Measurements from ENCODE around the gene EML4. TPM values are rescaled to one million over a fixed set of nuclear protein-coding genes. Genes with fewer than 3 reads are reported as not detected.

EML4 gene
- total and polyA plus RNA-seq, 9 of the 15 experiments (the other 6 are each of a cell fraction or from before 2014, with no cell fraction given) = 14.7 to 48.3 (median 36.5) TPM

DNA sequence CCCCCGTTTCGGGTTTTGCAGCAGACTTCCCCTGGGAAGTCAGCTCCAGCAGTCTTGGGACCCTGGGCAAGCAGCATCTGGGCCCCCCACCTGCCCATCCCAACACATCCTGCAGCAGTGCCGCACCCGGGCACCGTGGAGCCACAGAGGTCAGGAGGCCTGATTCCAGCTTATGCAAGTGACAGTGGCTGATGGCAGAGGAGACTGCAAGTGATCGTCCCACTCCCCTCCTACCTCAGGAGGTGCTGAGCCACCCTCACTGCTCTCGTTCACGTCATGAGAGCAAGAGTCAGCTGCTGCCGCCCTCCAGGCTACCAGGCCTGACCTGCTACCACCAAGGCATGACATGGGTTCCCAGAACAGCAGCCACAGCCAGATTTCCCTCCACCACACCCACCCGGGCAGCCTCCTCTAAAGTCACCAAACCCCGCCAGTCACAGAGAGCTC, 173.7 kb downstream of the EML4 start:
- H2AFZ ChIP-seq (ENCODE audit: low read depth, low read length) = no peak overlapping the region
- peaks cover 26% of the 10 kb centered on the region for H3K79me2 ChIP-seq (ENCODE audit: control insufficient read depth, insufficient read depth, low read length)
- FAIRE-seq = peak; percentile 11
- ATAC-seq = no peak
- no peak overlapping the region for H3K4me2 ChIP-seq (ENCODE audit: insufficient read depth, low read length)
- peaks cover 4% of the 10 kb centered on the region for H3K9me1 ChIP-seq (ENCODE audit: control insufficient read depth, insufficient read depth, low read length)
- 93% methylated on average over 11 of the region's 11 CpGs for WGBS (ENCODE audit: insufficient coverage, low coverage, missing lambda C conversion rate)
- H3K36me3 ChIP-seq (ENCODE audit: control insufficient read depth, insufficient read depth, low read length) = peaks cover 69% of the 10 kb centered on the region; the same call in 2 of the 3 replicates
- no peak overlapping the region for H3K4me3 ChIP-seq
- intact Hi-C loops (cut with micrococcal nuclease) (no loop called here), in situ Hi-C loops (cut with MboI) (no loop called here)
- POLR2A ChIA-PET = interaction anchor here (1.0 to 2.1 kb wide), 3 partner anchors 11 to 14 kb away, joined by 3 to 7 read pairs (median 4); no protein-coding TSS in a partner anchor
- TF ChIP-seq GABPA (tag; conservative IDR thresholded peaks at IDR 0.05; ENCODE audit: low read depth) (no peak), ZNF584 (CRISPR knock-in tag; IDR thresholded peaks at IDR 0.05; ENCODE audit: low read depth) (peak; percentile 27; the same call in 1 of the 2 replicates), TRIM28 (IDR thresholded peaks at IDR 0.05) (no peak), POLR2G (IDR thresholded peaks at IDR 0.05; ENCODE audit: low read depth, low read length) (0 out of 2 replicates have a peak, but pooled peaks have one; percentile 19), RBM15 (IDR thresholded peaks at IDR 0.05; ENCODE audit: insufficient read depth, low read length) (no peak), NFIX (CRISPR knock-in tag; IDR thresholded peaks at IDR 0.05; ENCODE audit: low read depth) (no peak), POLR2B (IDR thresholded peaks at IDR 0.05; ENCODE audit: low read depth, partially characterized antibody) (no peak), FOSL1 (tag; conservative IDR thresholded peaks at IDR 0.05) (peak; percentile 54), ZNF589 (CRISPR knock-in tag; IDR thresholded peaks at IDR 0.05; ENCODE audit: low read depth) (peak; percentile 42; the same call in 1 of the 2 replicates)
- TF ChIP-seq, protein P1, sequence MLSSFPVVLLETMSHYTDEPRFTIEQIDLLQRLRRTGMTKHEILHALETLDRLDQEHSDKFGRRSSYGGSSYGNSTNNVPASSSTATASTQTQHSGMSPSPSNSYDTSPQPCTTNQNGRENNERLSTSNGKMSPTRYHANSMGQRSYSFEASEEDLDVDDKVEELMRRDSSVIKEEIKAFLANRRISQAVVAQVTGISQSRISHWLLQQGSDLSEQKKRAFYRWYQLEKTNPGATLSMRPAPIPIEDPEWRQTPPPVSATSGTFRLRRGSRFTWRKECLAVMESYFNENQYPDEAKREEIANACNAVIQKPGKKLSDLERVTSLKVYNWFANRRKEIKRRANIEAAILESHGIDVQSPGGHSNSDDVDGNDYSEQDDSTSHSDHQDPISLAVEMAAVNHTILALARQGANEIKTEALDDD (IDR thresholded peaks at IDR 0.05) = no peak
- TF ChIP-seq, protein P2, sequence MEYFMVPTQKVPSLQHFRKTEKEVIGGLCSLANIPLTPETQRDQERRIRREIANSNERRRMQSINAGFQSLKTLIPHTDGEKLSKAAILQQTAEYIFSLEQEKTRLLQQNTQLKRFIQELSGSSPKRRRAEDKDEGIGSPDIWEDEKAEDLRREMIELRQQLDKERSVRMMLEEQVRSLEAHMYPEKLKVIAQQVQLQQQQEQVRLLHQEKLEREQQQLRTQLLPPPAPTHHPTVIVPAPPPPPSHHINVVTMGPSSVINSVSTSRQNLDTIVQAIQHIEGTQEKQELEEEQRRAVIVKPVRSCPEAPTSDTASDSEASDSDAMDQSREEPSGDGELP (CRISPR knock-in tag; IDR thresholded peaks at IDR 0.05; ENCODE audit: borderline replicate concordance) = no peak
- TF ChIP-seq, protein P3, sequence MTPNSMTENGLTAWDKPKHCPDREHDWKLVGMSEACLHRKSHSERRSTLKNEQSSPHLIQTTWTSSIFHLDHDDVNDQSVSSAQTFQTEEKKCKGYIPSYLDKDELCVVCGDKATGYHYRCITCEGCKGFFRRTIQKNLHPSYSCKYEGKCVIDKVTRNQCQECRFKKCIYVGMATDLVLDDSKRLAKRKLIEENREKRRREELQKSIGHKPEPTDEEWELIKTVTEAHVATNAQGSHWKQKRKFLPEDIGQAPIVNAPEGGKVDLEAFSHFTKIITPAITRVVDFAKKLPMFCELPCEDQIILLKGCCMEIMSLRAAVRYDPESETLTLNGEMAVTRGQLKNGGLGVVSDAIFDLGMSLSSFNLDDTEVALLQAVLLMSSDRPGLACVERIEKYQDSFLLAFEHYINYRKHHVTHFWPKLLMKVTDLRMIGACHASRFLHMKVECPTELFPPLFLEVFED (CRISPR knock-in tag; conservative IDR thresholded peaks at IDR 0.05) = no peak
- no peaks in the 10 kb centered on the region for H3K27me3 ChIP-seq (ENCODE audit: control insufficient read depth in 2 of 2, insufficient read depth in 2 of 2, low read length in 2 of 2)
- no peak overlapping the region; the same call in 2 of the 3 replicates for H3K27ac ChIP-seq (ENCODE audit: extremely low read depth, low read depth, low read length)
- no peaks in the 10 kb centered on the region for H3K9me3 ChIP-seq (replicated peaks; ENCODE audit: control insufficient read depth, insufficient read depth, low read depth, low read length)
- H3K4me1 ChIP-seq (replicated peaks in 1 of 2; ENCODE audit: control insufficient read depth in 2 of 2, insufficient read depth in 2 of 2, low read length in 2 of 2) = peaks cover 3 to 6% of the 10 kb centered on the region in 2 experiments; a peak in 2 of 5 replicates
- H4K20me1 ChIP-seq (replicated peaks; ENCODE audit: control insufficient read depth, insufficient read depth, low read length) = 0 out of 2 replicates have a peak, but pooled peaks cover 3% of the 10 kb centered on the region
- CTCF ChIA-PET (ENCODE audit: low intra/inter-chr PET ratio) = no interaction called here
- BruUV-seq (replicated peaks) = no TSS peak
- no peak for DNase-seq (ENCODE audit: extremely low read depth in 1 of 4, low spot score in 3 of 4)
- H3K9ac ChIP-seq (ENCODE audit: insufficient read depth in 1 of 2, low read depth in 2 of 2, low read length in 2 of 2) = peak overlapping the region in 1 of 2 experiments; percentile 11; a peak in 1 of 4 replicates
